HG03066 (cell line): ENCODE data around the gene OR5M11.
"Not testable (repeated sequence)": the region's sequence is repeated elsewhere in the genome, so short reads cannot be mapped to it uniquely, and the experiment has no call there.

Experiments used
- ATAC-seq: cut with Tn5 transposase; IDR thresholded peaks from one replicate; pipeline ENCODE4 v1.9.1; 2021; ENCODE audit warnings: low read depth; ENCODE audit not compliant: unreplicated experiment

Gene OR5M11

GRCh38 chr11:56543157-56543556 is at the start of gene OR5M11:
Gene OR5M11 (minus strand): TSS chr11:56543257. CDS start chr11:56543257, 0 bp downstream.
- ATAC-seq, result no peak

GRCh38 chr11:56592088-56592717 is 49.1 kb upstream of the OR5M11 start:
- not testable (repeated sequence) for ATAC-seq

- no peak for ATAC-seq
Measured at GRCh38 chr11:56577621-56578020, 34.6 kb upstream of the OR5M11 start, which contains the start of gene OR5M10. Gene OR5M10 (minus strand): TSS chr11:56577721. CDS start chr11:56577721, 0 bp downstream.

GRCh38 chr11:56558574-56558973 is 15.5 kb upstream of the OR5M11 start:
- no peak for ATAC-seq

GRCh38 chr11:56554691-56555090 is 11.6 kb upstream of the OR5M11 start:
- not testable (repeated sequence) for ATAC-seq

GRCh38 chr11:56545531-56545930 is 2.5 kb upstream of the OR5M11 start:
- ATAC-seq, result no peak

- ATAC-seq, result no peak
Measured at GRCh38 chr11:56543739-56544138, 682 bp upstream of the OR5M11 start.

GRCh38 chr11:56533054-56533740 is 9.9 kb downstream of the OR5M11 start:
- no peak for ATAC-seq

- no peak for ATAC-seq
Measured at GRCh38 chr11:56531856-56532255, 11.2 kb downstream of the OR5M11 start.

GRCh38 chr11:56522008-56522407 is 21.0 kb downstream of the OR5M11 start:
- no peak for ATAC-seq

- no peak for ATAC-seq
Measured at GRCh38 chr11:56513280-56513679, 29.8 kb downstream of the OR5M11 start.

- no peak for ATAC-seq
Measured at GRCh38 chr11:56509439-56509838, 33.6 kb downstream of the OR5M11 start.

- no peak for ATAC-seq
Measured at GRCh38 chr11:56497010-56497409, 46.0 kb downstream of the OR5M11 start.

- no peak for ATAC-seq
Measured at GRCh38 chr11:56495117-56495516, 47.9 kb downstream of the OR5M11 start.
